ENCODE results near the gene EDN1.
A peak's percentile ranks its signal among the peaks of the same experiment; 100 is the strongest.
"Not testable (repeated sequence)": the region's sequence is repeated elsewhere in the genome, so short reads cannot be mapped to it uniquely, and the experiment has no call there.

EDN1 gene

DNA sequence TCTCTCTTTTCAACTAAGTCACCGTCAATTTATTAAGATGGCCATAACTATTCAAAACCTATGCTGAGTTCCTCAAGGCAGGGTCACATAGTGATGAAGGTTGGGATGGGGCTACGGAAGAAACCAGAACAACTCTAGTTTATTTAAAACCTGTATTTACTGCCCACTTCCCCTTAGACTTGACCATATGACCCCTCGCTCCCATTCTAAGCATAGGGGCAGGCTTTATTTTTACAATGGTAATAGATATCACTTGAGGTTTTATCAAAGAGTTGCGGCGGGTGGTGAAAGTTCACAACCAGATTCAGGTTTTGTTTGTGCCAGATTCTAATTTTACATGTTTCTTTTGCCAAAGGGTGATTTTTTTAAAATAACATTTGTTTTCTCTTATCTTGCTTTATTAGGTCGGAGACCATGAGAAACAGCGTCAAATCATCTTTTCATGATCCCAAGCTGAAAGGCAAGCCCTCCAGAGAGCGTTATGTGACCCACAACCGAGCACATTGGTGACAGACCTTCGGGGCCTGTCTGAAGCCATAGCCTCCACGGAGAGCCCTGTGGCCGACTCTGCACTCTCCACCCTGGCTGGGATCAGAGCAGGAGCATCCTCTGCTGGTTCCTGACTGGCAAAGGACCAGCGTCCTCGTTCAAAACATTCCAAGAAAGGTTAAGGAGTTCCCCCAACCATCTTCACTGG lies 5.5 kb downstream of the EDN1 start:
- no peak for DNase-seq

DNA sequence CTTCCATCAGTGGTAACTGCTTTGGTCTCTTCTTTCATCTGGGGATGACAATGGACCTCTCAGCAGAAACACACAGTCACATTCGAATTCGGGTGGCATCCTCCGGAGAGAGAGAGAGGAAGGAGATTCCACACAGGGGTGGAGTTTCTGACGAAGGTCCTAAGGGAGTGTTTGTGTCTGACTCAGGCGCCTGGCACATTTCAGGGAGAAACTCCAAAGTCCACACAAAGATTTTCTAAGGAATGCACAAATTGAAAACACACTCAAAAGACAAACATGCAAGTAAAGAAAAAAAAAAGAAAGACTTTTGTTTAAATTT lies 6.1 kb downstream of the EDN1 start:
- no peak for DNase-seq

DNA sequence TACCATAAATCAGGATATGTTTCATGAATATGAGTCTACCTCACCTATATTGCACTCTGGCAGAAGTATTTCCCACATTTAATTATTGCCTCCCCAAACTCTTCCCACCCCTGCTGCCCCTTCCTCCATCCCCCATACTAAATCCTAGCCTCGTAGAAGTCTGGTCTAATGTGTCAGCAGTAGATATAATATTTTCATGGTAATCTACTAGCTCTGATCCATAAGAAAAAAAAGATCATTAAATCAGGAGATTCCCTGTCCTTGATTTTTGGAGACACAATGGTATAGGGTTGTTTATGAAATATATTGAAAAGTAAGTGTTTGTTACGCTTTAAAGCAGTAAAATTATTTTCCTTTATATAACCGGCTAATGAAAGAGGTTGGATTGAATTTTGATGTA lies 6.4 kb downstream of the EDN1 start:
- DNase-seq: no peak

DNA sequence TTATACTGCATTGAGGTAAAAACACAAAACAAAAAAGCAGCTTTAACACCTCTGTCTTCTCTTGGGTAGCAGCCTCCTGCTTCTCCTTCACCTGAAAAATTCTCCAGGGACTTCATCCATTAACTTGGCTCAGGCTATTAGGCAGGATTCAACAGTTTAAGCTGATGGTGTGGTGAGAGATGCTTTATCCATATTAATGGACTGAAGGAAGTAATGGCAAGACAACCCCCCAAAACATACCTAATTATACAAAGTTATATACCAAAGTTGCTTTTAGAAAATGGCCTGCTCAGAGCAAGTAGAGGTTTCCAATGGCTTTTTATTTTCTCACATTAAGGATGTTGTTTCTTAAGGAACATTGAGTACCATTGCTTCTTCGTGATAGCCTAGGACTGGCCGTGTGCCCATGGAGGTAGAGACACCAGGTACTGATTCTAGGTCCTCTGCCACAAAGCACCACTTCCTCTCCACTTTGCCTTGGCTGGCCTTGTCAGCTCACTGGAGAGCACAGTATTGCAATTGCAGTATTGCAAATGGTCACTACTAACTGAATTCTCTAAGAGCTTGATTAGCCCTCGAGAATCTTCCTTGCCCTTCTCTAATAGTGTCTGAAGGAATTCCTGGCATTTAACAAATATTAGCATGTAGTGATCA lies 7.3 kb downstream of the EDN1 start:
- DNase-seq: no peak

DNA sequence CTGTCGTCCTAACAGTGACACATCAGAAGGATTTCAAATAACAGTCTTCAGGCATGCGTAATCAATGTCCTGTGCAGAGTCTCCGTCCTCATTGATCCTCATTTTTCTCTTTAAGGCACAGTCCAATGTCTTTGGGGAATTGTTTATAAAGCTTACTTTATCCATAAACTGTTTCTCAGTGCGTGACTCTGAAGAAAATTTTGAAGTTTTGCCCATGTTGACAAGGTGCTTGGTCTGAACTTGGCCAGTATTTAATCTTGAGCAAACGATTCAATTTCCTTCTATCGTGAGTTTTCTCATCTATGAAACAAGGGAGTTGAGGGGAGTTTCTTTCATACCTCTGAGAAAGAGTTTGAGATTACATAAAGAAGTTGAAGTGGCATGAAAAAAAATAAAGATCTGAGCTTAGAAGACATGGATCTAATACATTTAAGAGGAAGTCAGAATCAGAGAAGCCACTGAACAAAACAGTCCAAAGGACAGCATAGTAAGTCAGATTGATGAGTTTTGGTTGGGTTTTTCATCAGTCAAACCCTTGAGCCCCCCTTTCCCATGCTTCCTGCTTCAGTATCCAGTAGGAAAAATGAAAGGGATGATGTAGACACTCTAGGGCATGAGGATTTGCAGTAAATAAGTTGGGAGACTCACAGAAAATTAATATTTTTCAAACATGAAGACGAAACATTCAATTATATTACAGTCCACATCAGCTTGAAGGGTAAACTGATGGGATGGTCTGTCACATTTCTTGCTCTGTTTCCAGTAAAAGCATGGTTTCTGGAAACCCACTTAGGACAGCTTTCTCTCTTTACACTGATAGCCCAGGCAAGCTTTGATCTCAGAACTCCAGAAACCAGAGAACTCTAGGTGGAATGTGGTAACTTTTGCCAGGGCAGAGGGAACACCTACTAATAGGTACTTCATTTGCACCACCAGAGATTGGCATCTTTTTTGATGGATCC lies 8.1 kb downstream of the EDN1 start:
- no peak for DNase-seq

DNA sequence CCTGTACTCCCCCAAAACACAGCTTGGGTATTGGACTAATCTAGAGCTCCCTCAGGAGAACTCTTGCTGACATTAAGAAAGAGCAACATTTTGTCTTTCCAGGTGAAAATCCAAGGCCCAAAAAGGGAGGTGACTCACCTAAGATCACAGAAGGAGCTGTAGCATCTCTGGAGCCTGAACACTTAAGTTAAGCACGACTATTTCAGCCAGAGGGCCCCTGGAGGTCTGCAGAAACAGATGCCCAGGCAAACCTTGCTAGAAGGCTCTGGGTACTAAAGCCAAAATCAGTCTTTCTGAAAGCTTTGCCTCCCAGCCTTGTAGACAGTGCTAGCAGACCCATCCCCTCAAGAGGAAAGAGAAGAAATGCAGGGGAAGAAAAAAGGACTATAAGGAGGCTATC lies 8.8 kb downstream of the EDN1 start:
- DNase-seq: no peak

DNA sequence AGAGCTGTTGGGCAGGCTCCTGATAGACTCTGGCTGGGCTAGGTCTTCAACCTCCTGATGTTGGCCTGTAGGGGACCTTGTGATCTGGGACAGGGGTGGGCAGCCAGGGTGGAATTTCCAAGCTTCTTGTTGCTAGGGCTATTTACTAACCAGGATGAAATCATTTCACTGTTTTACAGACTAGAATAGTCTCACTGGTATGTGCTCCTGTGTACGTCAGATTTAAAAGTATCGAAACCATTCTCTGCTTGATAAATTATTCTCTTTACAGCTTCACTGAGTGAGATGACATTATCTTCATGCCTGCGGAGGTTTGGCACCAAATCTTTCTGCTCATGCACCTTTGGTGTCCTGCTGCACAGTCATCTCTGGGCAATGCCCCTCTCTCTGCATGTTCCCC lies 10.9 kb downstream of the EDN1 start:
- no peak for DNase-seq

DNA sequence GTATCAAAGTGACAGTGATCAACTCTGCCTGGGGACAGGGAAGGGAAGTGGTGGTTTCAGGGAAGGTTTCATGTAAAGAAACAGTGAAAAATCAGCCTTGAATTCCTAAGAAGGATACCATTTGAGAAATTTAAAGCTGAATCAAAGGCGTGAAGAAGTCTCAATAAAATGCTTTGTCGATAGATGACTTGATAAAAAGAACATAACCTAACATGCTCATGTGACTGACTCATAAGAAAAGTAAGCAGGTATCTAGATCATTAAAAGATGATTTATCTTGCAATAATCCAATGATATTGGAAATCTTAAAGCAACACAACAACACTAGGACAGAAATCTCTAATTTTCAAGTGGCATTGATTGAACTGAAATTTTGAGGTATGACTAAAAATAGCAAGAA lies 14.3 kb downstream of the EDN1 start:
- no peak for DNase-seq

DNA sequence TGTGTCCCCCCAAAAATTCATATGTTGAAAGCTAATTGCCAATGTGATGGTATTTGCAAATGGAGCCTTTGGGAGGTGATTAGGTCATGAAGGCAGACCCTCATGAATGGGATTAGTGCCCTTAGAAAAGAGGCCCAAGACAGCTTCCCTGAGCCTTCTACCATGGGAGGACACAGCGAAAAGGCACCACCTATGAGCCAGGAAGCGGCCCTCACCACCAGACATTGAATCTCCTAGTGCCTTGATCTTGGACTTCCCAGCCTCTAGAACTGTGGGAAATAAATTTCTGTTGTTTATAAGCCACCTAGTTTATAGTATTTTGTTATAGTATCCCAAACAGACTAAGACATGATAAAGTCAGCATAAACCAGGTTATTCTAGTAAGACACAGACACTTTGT lies 18.9 kb downstream of the EDN1 start:
- DNase-seq: no peak

DNA sequence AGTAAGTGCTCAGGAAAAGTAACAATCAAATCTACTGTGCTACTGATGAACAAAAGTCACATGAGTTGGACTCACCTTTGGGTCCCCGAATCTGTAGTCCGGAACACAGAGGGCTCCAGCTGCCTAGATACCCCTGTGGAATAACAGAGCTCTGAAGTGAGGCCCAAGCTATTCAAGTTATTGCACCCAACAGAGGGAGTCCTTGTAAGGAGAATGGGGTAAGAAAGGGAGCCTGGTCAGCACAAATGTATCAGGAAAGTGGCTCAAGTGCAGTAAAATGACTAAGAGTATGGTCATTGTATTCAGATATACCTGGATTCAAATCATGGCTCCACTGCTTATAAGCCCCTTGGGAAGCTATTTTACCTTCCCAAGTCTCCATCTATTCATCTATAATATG lies 20.9 kb downstream of the EDN1 start:
- no peak for DNase-seq

DNA sequence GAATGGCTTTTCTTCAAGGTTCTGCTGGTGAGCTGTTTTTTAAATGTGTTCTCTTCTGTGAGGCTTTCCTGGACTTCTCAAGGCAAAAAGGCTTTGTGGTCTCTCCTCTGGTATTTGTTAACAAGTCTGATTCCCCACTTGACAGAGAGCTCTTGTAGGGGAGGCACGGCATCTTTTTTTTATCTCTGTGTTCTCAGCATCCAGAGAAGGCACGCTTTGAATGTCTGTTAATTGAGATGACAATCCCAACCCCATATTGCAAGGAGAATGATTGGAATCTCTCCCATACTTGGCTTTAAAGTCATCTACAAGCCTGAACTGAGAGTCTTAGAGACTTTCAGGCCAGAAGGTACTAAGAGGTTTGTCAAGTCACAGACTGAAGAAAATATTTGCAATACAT lies 22.6 kb downstream of the EDN1 start:
- DNase-seq: no peak

DNA sequence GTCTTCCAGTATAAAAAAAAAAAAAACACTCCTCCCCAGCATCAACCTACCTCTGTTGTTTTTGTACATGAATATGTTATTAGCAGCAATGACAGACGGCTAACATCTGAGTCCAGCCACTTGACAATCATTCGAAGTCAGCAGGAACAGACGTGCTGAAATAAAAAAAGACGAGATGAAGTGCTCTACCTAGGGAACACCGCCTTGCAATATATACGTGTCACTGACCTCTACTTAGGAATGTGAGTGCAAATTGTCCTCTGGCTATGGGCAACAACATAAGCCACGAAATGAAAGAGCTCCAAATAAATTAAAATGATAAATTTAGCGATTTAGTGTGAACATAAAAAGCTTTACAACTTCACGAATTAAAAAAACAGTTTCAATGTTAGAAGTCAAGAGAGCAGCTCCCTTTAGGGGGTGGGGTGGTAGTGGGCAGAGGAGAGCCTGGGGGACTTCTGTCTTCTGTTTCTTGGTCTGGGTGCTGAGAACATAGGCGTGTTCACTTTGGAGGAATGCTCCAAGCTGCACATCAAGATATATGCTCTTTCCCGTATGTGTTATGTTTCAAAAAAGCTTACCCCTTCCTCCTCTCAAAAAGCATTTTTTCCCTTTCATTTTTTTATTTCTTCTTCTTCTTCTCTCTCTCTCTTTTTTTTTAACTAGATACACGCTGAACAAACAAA lies 23.3 kb downstream of the EDN1 start:
- DNase-seq: no peak

DNA sequence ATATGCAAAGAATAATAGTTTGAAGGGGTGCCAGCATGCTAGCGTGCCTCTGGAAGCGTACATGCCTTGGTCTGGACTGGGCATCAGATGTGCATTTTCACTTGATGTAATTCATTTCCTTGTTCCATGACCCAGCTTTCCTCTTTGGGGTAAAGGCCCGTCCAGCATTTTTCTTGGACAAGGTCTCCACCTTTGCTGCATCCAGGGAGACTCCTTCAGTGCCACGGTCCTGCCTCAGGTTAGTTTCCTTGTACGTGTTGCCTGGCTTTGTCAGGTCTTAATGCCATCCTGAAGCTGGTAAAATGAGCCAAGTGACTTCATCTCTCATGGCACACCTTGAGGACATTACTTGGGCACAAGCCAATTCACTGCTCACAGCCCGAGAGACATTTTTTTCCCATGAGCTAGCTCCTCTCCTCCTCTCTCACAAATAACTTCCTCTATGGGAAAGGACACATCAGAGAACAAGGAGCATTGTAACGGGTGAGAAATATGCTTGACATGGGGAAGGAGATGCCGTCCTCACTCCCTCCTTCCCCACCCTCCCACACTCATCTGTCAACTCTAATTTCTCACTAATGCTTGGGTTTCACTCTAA lies 23.9 kb downstream of the EDN1 start:
- DNase-seq: peak; percentile 65

DNA sequence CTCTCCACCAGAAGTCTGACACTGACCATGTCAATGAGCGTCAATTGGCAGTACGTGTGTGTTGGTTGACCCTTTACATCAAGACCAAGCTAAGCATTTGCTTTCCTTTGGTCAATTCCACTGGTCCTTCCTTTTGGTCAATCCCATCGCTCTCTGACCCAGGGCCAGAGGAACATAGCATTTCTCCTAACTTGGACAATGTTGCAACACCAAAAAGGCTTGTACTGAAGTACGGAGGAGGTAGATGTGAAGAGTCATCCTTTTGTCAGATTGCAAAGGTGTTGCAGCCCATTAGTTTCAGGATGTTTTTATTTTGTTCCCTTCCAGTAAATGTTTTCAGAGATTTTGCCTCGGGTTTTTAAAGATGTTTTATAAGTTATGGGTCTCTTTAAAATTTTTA lies 24.6 kb downstream of the EDN1 start:
- no peak for DNase-seq

DNA sequence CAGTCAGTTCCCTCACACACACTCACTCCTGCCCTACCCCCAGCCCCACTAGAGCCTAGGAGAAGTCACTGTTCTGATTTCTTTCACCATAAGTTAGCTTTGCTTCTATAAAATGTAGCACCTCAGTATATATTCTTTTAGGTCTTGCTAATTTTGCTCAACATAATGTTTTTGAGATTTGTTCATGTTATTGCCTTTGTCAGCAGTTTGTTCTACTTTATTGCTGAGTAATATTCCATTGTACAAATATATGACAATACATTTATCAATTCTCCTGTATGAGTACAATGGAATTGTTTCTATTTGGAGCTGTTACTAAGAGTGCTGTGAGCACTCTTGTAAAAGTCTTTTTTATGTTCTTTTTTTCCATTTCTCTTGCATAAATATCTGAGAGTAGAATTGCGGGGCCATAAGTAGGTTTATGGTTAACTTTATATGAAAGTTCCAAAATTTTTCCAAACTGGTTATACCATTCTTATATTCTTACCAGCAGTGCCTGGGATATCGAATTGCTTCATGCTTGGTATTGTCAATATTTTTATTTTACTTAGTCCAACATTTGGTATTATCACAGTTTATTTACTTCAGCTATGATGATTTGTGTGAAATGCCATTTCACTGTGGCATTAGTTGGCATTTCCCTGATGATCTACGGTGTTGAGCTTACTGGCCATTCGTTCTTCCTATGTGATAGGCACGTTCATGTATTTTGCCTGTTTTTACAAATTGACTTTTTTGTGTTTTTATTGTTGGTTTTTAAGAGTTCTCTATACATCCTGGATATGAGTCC lies 25.3 kb downstream of the EDN1 start:
- DNase-seq: no peak

DNA sequence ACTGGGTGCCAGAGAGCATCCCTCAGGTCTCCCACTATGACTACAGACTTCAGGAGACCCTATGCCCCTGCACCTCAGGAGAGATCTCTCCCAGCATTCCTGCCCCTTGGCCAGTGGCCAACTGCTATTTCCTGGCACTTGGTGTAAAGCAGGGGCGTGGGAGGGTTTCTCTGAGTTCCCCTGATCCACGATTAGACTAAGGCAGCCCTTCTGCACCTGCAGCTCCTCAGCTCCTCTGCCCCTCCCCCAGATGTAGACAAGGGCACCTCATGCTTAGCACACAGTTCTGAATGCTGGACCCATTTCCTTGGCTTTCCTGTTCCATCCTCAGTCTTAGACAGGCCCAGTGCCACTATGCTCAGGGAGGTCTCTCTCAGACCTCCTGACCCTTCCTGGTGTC lies 28.6 kb downstream of the EDN1 start:
- no peak for DNase-seq

DNA sequence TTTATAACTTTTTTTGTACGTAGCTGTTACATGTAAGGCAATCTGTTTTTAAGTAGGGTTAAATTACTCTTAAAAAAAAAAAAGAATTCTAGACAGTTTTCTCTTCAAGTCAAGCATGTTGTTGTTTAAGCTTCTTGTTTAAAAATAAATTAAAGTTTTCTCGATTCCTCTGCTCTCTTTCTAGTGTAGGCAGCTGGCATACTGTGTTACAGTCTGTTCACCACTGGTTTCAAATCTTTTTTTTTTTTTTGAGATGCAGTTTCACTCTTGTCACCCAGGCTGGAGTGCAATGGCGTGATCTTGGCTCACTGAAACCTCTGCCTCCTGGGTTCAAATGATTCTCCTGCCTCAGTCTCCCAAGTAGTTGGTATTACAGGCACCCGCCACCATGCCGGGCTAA lies 29.9 kb downstream of the EDN1 start:
- not testable (repeated sequence) for DNase-seq

DNA sequence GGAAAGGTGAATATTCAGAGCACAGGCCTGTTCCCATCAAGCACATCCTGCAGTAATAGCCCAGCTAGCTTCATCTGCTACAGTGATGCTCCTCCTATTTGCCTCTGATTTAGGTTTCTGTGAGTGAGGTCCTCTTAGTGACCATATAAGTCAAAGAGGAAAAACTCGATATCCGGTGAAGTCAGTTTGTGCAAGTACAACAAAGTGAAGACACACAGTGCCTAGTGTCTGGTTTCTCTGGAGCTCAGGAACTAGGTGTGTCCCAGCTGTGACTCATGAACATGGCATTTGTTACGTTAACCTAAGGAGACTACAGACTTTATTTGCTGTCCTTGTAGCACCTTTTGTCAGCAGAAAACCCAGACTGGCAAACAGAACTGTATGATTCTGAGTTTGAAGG lies 33.9 kb downstream of the EDN1 start:
- DNase-seq: no peak

DNA sequence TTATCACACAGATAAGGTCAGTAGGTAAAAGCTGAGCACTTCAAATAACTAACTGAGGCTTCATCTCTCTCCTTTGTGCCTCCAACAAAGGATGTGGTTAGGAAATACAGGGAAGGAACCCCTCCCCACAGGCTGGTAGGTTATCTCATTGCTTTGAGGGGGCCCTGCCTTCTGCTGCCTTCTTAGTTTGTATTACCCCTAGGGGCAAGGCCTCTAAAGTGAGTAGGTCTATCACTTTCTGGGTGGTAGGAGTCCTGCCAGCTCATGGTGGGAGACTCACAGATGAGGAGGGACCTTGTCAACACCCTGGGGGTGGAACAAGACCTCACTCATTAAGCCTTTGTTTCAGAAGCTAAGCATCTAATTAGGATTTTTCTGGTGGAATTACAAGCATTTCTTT lies 34.6 kb downstream of the EDN1 start:
- DNase-seq: no peak

DNA sequence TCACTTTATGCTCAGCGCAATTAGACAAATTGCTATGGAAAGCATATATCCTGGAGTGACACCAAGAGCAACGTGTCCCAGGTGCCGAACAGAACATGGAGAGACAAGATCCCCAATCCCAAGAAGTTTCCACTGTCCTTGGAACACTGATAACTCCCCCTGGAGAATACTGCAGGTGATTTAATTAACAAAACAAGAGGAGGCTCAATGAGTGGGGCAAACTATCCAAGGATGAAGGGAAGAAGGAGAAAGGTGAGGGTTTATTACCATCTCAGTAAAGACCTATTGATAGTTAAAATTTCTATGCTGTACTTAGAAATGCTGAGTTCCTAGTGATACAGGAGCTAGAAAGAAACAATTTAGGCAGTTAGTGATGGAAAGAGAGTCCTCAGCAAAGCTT lies 35.7 kb downstream of the EDN1 start:
- DNase-seq: no peak

DNA sequence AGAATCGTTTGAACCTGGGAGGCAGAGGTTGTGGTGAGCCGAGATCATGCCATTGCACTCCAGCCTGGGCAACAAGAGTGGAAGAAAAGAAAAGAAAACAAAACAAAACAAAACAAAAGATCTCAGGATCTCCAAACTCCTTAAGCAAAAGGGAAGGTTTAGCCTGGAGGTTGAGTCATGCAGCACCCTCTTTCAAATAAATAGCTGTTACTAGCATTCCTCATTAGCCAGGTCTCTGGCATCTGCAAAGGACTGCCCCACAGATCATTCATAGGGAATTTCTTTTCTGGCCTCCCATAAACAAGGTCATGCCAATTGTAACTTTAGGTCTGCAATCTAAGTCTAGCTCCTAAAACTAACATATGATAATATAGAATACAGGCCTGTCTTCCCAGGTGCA lies 37.2 kb downstream of the EDN1 start:
- no peak for DNase-seq

DNA sequence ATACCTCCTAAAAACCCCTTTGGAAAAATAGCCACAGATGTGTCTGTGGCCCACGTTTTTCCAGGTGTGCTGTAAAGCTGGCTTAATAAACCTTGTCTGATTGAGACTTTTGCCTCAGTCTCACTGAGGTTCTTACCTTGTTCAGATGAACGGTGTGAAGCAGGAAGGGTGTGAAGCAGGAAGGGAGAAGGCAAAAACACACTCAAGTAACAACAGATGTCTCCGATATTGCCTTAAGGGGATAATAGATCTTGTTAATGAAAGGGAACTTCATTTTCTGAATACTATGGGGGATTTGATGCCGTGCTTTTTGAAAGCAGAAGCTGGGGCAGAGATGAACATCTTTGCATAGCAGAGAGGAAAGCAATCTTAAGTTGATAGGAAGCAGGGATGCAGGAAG lies 37.8 kb downstream of the EDN1 start:
- no peak for DNase-seq
